IPS-11a (cell line): ENCODE measurements around the gene FAM219A.
"Not testable (repeated sequence)": the region's sequence is repeated elsewhere in the genome, so short reads cannot be mapped to it uniquely, and the experiment has no call there.

Experiments
- H3K4me3 ChIP-seq: one replicate; pipeline ENCODE4 v1.5.1; 2013; ENCODE audit warnings: low read depth, low read length, control low read depth

The FAM219A gene

GRCh38 chr9:34485822-34486221 lies 27.5 kb upstream of the FAM219A start:
- H3K4me3 ChIP-seq, result no peak overlapping the region

GRCh38 chr9:34484678-34485077 lies 26.3 kb upstream of the FAM219A start:
- H3K4me3 ChIP-seq, result no peak overlapping the region

- H3K4me3 ChIP-seq, result not testable (repeated sequence)
Measured at GRCh38 chr9:34482746-34483145, 24.4 kb upstream of the FAM219A start.

- H3K4me3 ChIP-seq, result not testable (repeated sequence)
Measured at GRCh38 chr9:34481620-34482019, 23.2 kb upstream of the FAM219A start.

- H3K4me3 ChIP-seq, result no peak overlapping the region
Measured at GRCh38 chr9:34479431-34479866, 21.1 kb upstream of the FAM219A start.

- no peak overlapping the region for H3K4me3 ChIP-seq
Measured at GRCh38 chr9:34477541-34477940, 19.2 kb upstream of the FAM219A start.

GRCh38 chr9:34475097-34475496 lies 16.7 kb upstream of the FAM219A start:
- no peak overlapping the region for H3K4me3 ChIP-seq

GRCh38 chr9:34465468-34465867 lies 7.1 kb upstream of the FAM219A start:
- H3K4me3 ChIP-seq, result no peak overlapping the region

- H3K4me3 ChIP-seq, result no peak overlapping the region
Measured at GRCh38 chr9:34464571-34464970, 6.2 kb upstream of the FAM219A start.

GRCh38 chr9:34463901-34464232 lies 5.5 kb upstream of the FAM219A start:
- no peak overlapping the region for H3K4me3 ChIP-seq

- H3K4me3 ChIP-seq, result no peak overlapping the region
Measured at GRCh38 chr9:34463098-34463900, 4.9 kb upstream of the FAM219A start.

- no peak overlapping the region for H3K4me3 ChIP-seq
Measured at GRCh38 chr9:34459941-34460340, 1.6 kb upstream of the FAM219A start.

GRCh38 chr9:34459356-34459755 lies 986 bp upstream of the FAM219A start:
- H3K4me3 ChIP-seq, result no peak overlapping the region

GRCh38 chr9:34458959-34459340 lies 580 bp upstream of the FAM219A start:
- peak overlapping the region; percentile 50 for H3K4me3 ChIP-seq

GRCh38 chr9:34457266-34458012 lies 931 bp downstream of the FAM219A start:
- H3K4me3 ChIP-seq, result peak overlapping the region; percentile 84

- H3K4me3 ChIP-seq, result peak overlapping the region; percentile 84
Measured at GRCh38 chr9:34456746-34457145, 1.6 kb downstream of the FAM219A start.

GRCh38 chr9:34456151-34456550 lies 2.2 kb downstream of the FAM219A start:
- no peak overlapping the region for H3K4me3 ChIP-seq

GRCh38 chr9:34454571-34455065 lies 3.8 kb downstream of the FAM219A start:
- H3K4me3 ChIP-seq, result no peak overlapping the region

- H3K4me3 ChIP-seq, result no peak overlapping the region
Measured at GRCh38 chr9:34452568-34452967, 5.8 kb downstream of the FAM219A start.

GRCh38 chr9:34451545-34451944 lies 6.8 kb downstream of the FAM219A start:
- H3K4me3 ChIP-seq, result no peak overlapping the region

GRCh38 chr9:34451135-34451534 lies 7.2 kb downstream of the FAM219A start:
- H3K4me3 ChIP-seq, result no peak overlapping the region

- no peak overlapping the region for H3K4me3 ChIP-seq
Measured at GRCh38 chr9:34450644-34451043, 7.7 kb downstream of the FAM219A start.
